Measurements from ENCODE around the gene PRKAR2B. TPM values are rescaled to one million over a fixed set of nuclear protein-coding genes. Genes with fewer than 3 reads are reported as not detected.

Gene PRKAR2B
- total RNA-seq, 4 donors from 2014 or later, result 7.1 to 22.8 (median 12.9) TPM

- H3K4me1 ChIP-seq, result peaks cover 4 to 55% (median 29%) of the 10 kb centered on the region in 4 donors
These were observed 127.9 kb downstream of the PRKAR2B start for GRCh38 chr7:107172276-107173032.

GRCh38 chr7:107173191-107173590 lies 128.7 kb downstream of the PRKAR2B start:
- Histone ChIP-seq H3K36me3 (no peaks in the 10 kb centered on the region), H3K4me3 (no peak overlapping the region), H3K27me3 (no peaks in the 10 kb centered on the region), H3K9me3 (no peaks in the 10 kb centered on the region), H3K27ac (no peak overlapping the region), H3K4me1 (peaks cover 4 to 61% (median 29%) of the 10 kb centered on the region in 4 donors)
- intact Hi-C loops (cut with DNase I; ENCODE audit: low total_unique reads) (no loop called here), in situ Hi-C loops (cut with MboI; ENCODE audit: low pct_ligation_motif_present in 1 of 4, low pct_unique_long_range_greater_than_20kb in 1 of 4, low sequenced_read_pairs in 3 of 4) (no loop called here)
- DNase-seq, result no peak
- WGBS, 2 donors (ENCODE audit: low coverage in 1 of 2), result 93 to 95% methylated on average over 2 of the region's 2 CpGs
- TF ChIP-seq CTCF (IDR thresholded peaks at IDR 0.05) (no peak), EP300 (IDR thresholded peaks at IDR 0.05; ENCODE audit: low read depth) (no peak), POLR2AphosphoS5 (IDR thresholded peaks at IDR 0.05) (no peak), POLR2A (IDR thresholded peaks at IDR 0.05) (no peak)

More at GRCh38 chr7:107172276-107173032, 127.9 kb downstream of the PRKAR2B start:
- no peak for DNase-seq
- intact Hi-C loops (cut with DNase I; ENCODE audit: low total_unique reads), result no loop called here
- Histone ChIP-seq H3K27me3 (no peaks in the 10 kb centered on the region), H3K9me3 (no peaks in the 10 kb centered on the region), H3K27ac (no peak overlapping the region), H3K36me3 (no peaks in the 10 kb centered on the region), H3K4me3 (no peak overlapping the region)
- in situ Hi-C loops (cut with MboI; ENCODE audit: low pct_ligation_motif_present in 1 of 4, low pct_unique_long_range_greater_than_20kb in 1 of 4, low sequenced_read_pairs in 3 of 4), result no loop called here
- WGBS, 2 donors (ENCODE audit: low coverage in 1 of 2), result 63 to 71% methylated on average over 4 of the region's 4 CpGs
- TF ChIP-seq CTCF (IDR thresholded peaks at IDR 0.05), result no peak
- TF ChIP-seq EP300 (IDR thresholded peaks at IDR 0.05; ENCODE audit: low read depth), result no peak
- no peak for TF ChIP-seq POLR2A (IDR thresholded peaks at IDR 0.05)
- TF ChIP-seq POLR2AphosphoS5 (IDR thresholded peaks at IDR 0.05), result no peak

GRCh38 chr7:107173691-107174406 lies 129.3 kb downstream of the PRKAR2B start:
- DNase-seq, result no peak
- no peaks in the 10 kb centered on the region for H3K36me3 ChIP-seq
- no peak overlapping the region for H3K27ac ChIP-seq
- in situ Hi-C loops (cut with MboI; ENCODE audit: low pct_ligation_motif_present in 1 of 4, low pct_unique_long_range_greater_than_20kb in 1 of 4, low sequenced_read_pairs in 3 of 4), result no loop called here
- H3K9me3 ChIP-seq, result no peaks in the 10 kb centered on the region
- no peak overlapping the region for H3K4me3 ChIP-seq
- TF ChIP-seq POLR2AphosphoS5 (IDR thresholded peaks at IDR 0.05) (no peak), CTCF (IDR thresholded peaks at IDR 0.05) (no peak), POLR2A (IDR thresholded peaks at IDR 0.05) (no peak), EP300 (IDR thresholded peaks at IDR 0.05; ENCODE audit: low read depth) (no peak)
- no peaks in the 10 kb centered on the region for H3K27me3 ChIP-seq
- WGBS, 2 donors (ENCODE audit: low coverage in 1 of 2), result 41 to 54% methylated on average over 4 of the region's 4 CpGs
- peaks cover 4 to 67% (median 31%) of the 10 kb centered on the region in 4 donors for H3K4me1 ChIP-seq
- intact Hi-C loops (cut with DNase I; ENCODE audit: low total_unique reads), result no loop called here

Measured in transverse colon (tissue), 4 donors.